Posterior cingulate gyrus (tissue), 11 donors: ENCODE results near the gene OGDHL.
"Not testable (repeated sequence)": the region's sequence is repeated elsewhere in the genome, so short reads cannot be mapped to it uniquely, and the experiment has no call there.

Source experiments
- DNase-seq, 10 donors: peaks; one replicate each; pipeline versions ENCODE4 v3.0.0 to v3.0.0-alpha.2; 2020 to 2021; ENCODE audit warnings: mixed read lengths in 3 of 10
- intact Hi-C: fragments of 100-400 bp; cut with DNase I; formaldehyde crosslinking; loops from one replicate; pipeline ENCODE4 v1.15.1; 2023

Gene OGDHL

DNA sequence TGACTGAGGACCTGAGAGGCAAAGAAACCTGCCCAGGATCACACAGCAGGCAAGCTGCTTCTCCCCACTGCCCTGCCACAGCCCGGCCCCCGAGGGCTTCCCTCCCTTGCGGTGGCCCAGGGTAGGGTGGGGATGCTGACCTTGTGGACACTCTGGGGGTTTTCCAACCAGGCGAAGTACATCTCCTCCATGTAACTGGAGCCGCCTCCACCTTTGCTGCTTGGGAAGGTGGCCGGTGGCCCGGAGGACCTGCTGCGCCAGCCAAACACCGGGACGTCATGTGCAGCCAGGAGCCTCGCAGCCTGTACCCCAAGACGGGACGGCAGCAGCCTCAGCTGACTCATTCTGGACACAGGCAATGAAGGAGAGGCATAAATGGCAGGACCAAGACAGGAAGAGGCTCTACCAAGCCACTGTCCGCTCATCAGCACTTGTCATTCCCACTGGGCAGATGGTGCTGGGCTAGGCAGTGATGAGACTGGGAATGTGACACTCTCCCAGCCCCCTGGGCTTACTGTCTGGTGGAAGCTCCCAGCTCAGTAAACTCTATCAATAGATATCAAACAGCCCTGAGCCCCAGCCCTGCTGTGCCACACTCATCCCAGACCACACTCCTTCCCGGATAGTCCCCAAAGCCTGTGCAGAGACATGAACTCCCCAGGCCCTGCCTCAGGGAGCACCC is 3.7 kb downstream of the OGDHL start:
- intact Hi-C loops, result no loop called here
- peak in 3 of 10 donors; percentile 5 to 74 (median 68) for DNase-seq

DNA sequence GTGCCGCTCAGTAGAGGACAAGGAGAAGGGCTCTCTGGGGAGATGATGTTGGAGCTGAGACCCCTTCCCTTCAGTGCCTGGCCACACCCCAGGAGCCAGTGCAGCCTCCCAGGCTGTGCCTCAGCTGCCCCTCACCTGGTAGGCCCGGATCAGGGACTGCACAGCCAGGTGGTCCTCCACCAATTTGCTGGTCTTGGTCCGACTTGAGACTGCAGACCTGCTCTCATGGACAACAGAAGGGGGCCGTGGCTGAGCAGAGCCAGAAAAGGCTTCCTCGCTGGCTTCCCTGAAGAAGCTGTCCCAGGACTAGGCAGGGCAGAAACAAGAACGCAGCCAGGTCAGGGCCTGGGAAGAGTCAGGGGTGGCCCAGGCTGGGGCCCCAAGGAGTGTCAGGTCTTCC is 5.5 kb downstream of the OGDHL start:
- DNase-seq, result peak in 1 of 10 donors; percentile 37

DNA sequence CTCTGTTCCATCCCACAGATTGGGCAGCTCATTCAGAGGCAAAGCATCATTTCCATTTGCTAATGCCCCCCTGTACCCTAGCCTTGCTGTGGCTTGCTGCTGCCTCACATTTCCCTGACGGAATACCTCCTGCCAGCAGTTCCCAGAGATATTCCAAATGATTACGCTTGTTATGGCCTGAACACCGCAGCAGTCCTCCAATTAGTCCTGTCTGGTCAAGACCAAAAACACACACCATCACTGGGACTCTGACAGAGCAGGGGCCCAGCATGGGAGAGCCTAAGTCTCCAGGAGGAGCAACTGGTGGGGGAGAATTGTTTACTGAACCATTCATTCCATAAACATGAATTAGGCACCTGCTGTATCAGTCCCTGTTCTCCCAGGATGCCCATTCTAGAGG is 6.1 kb downstream of the OGDHL start:
- intact Hi-C loops, result no loop called here
- peak in 1 of 10 donors; percentile 0 for DNase-seq

More for the DNA sequence above, 5.5 kb downstream of the OGDHL start:
- intact Hi-C loops, result no loop called here

DNA sequence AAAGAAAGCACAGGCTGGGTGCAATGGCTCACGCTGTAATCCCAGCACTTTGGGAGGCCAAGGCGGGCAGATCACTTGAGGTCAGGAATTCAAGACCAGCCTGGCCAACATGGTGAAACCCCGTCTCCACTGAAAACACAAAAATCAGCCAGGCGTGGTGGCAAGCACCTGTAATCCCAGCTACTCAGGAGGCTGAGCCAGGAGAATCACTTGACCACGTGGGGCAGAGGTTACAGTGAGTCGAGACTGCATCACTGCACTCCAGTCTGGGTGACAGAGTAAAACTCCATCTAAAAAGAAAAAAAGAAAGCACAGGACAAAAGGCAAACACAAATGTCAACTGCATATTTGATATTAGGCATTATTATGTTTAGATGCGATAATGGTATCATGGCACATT is 7.2 kb downstream of the OGDHL start:
- intact Hi-C loops, result not testable (repeated sequence)
- DNase-seq, result peak in 1 of 10 donors; percentile 31

DNA sequence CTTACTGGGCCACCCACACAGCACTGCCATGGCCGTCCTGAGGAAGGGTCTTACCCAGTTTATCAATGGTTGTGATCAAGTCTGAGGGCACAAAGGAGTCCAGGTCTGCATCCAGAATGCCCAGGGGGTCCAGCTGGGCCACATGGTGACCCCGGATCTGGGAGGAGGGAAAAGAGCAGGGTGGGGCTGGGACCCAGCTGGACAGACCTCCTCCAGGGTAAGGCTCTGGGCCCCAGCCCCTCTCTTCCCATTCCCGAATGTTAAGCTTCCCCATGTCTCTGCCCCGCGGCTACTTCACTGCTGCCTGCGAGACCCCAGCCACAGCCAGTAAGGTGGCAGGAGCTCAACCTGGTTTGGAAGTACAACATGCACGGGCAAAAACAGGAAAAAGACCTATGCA is 9.5 kb downstream of the OGDHL start:
- DNase-seq, result peak in 1 of 10 donors; percentile 62
- intact Hi-C loops, result no loop called here

DNA sequence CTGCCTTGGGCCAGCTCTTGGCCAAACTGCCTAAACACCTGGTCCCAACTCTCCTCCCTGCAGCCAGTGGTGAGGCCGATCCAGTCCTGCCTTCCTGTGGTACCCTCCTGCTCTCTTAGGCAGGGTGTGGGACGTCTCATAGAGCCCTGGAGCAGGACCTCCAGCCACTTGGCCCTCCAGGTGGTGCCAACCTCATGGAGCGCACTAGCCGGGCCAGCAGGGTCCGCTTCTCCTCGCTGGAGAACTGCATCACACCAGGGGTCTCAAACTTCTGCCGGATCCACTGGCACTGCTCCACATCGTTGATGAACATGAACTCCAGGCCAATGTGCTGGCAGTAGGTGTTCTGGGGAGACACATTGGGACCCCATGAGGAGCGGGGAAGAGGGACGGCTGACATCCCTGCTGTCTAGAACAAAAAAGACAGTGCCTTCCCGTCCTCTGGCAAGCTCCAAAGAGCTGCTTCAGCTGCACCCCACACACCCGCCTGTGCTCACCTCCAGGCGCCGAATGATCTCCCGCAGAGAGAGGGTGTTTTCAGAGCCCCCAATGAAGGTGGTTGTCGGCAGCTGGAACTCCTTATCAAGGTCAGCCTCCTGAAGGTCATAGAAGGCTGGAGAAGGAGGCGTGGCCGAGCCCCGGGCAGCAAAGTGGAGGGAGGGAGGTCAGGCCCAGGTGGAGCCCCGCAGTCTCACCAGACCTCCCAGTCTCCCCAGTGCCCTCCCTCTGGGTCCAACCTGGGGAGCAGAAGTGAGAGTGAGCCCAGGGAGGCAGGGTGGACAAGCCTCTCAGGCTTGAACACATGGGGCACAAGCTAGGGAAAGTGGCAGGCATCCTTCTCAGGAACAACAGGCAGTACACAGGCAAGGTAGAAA is 10.2 kb downstream of the OGDHL start:
- peak in 1 of 10 donors; percentile 72 for DNase-seq
- intact Hi-C loops, result no loop called here

DNA sequence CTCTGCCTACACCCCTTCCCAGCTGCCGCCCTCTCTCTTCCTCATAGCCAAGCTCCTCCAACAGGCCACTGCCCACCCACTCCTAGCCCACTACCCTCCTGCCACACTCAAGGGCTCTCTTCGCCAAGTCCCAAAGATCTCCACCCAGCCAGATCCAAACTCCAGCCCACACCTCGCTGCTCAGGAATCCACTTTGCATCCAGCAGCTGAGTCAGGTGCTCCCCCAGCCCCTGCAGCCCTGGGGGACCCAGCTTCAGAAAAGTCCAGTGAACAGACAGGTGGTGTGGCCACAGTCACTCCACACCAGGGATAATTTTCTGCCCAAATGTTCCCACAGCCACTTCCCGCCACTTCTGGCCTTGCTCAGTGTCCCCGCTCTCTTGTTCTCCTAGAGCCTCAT is 10.9 kb downstream of the OGDHL start:
- intact Hi-C loops, result no loop called here
- DNase-seq, result peak in 1 of 10 donors; percentile 48

DNA sequence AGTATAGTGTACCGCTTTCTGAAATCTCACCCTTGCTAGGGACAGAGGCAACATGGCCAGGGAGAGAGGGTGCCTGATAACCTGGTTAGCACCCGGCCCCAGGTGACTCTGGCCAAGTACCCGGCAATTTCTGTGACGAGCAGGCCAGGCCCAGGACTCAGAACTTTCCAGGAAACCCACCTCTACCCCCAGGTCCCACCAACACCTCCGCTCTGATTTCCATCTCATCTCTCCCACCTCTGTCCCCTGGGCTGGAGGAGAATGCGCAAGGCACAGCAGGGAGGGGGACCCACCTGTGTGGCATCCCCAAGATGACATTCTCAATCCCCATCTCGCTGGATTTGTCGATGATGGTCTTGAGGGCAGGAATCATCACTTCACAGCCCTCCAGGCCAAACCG is 11.6 kb downstream of the OGDHL start:
- DNase-seq, result peak in 1 of 10 donors; percentile 55
- intact Hi-C loops, result no loop called here

DNA sequence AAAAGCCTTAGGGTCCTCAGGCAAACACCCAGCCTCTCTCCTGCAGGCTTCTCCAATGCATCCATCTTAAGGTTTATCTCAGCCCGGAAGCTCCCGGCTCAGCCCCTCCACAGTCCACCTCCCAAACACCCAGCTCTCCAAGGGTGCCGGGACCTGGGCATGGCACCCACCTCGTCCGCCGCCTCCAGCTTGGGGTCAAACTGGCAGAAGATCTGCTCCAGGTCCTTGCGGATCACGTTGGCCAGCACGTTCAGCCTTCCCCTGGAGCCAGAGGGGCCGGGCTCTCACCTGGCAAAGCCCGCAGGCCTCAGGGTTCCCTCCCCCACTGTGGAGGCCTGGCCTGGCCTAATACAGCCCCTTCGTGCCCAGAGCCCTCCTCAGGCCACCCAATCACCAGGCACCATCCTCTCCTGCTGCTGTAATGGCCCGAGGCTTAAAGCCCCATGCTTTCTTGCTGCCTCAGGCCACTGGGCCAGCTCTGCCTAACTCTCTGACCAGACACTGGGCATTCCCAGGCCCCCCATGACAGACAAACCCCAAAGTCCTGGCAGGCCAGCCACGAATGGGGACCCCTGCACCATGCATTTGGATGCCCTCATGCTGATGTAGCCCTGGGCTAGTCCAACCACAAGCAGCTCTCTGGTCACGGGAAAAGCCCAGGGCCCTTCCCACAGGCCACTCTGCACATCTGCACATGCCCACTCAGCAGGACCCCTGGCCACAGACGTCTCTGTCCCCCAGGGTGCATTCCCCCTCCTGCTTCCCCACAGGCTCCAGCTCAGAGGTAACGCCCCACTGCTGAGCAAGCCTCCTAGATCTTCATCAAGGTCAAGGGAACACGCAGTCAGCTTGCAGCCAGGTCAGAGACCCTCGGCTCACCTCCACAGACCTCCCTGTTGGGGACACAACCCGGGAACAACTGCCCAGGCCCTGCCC is 12.3 kb downstream of the OGDHL start:
- intact Hi-C loops, result no loop called here
- DNase-seq, result peak in 1 of 10 donors; percentile 86

DNA sequence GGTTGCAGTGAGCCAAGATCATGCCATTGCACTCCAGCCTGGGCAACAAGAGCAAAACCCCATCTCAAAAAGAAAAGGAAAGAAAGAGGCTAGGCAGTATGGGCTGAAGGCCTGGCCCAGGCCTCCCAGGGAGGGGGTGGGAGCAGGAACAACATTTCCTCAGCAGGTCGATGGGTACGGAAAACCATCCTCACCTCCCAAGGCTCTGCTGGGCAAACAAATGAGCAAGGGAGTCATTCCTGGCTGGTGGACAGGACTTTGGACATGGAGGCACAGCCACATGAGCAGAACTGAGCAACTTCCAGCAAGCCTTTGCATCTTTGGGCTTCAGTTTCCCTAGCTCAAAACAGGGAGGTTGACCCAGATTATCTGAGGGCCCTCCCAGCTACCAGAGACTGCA is 13.0 kb downstream of the OGDHL start:
- peak in 1 of 10 donors; percentile 29 for DNase-seq
- intact Hi-C loops, result no loop called here

DNA sequence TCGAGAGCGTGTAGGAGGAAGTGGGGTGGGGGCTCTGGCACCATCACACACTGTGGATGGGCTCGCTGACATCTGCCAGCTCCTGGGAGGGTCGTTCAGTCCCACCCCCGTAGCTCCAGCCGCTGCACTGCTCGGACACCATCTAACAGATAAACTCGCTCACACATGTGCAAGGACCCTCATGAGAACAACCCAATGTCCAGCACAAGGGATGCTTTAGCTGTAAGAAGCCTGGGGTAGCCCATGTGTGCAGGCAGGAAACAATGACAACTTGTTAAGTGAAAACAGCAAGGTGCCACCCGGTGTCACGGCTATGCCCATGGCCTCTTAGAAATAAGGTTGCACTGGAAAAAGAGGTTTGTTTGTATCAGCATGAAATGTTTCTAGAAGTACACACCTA is 14.1 kb downstream of the OGDHL start:
- intact Hi-C loops, result no loop called here
- peak in 1 of 10 donors; percentile 51 for DNase-seq

DNA sequence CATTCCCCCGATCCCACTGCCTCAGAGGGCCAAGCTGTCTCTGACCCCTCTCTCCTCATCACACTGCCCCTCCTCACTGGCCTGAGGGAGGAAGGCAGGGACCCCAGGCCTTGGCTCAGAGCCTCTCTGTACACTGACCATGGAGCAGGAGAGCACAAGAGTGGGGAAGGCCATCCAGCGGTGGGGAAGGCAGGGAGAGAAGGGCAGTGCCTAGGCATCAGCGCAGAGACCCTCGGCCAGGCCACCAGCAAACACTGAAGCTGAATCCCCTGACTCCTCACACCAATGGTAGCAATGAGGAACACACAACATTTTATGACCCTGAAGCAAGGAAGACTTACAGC is 14.8 kb downstream of the OGDHL start:
- peak in 1 of 10 donors; percentile 48 for DNase-seq
- intact Hi-C loops, result no loop called here

DNA sequence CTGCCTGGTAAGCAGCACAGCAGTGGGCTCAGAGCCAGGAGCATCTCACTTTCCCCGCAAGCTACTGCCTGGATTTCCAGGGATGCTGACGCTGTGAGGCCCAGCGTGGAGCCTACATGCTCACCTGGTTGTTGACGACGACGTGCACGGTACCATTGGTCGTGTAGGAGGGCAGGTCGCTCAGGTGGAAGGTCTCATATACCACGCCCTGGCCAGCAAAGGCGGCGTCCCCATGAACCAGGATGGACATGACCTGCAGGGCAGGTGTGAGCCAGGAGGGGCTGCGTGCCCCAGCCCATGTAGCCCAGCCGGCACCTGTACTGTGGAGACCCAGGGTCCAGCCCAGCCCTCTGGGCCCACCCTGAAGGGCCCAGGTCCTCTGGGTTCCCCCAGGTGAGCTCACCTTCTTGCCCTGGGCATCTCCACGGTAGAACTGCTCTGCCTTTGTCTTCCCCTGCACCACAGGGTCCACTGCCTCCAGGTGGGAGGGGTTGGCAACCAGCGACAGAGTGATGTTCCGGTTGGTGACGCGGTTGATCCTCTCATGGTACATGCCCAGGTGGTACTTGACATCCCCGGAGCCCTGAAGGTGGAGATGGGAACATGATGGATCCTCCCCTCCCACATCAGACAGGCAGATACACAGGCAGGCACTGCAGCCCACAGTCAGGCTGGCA is 15.4 kb downstream of the OGDHL start:
- intact Hi-C loops, result no loop called here
- DNase-seq, result peak in 1 of 10 donors; percentile 75

DNA sequence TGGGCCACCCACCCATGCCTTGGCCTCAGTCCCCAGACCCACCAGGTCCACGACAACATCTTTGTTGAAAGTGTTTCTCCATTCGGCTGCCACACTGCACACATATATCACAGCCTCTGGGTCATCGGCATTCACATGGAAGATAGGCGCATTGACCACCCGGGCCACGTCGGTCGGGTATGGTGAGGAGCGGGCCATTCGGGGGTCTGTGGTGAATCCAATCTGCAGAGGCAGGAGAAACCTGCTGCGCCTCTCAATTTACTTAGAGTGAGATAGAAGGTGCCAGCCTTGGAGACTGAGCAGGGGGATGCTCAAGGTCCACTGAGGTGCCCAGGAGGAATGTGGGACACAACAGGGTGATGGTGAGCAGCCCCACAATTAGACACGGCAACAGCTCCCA is 16.4 kb downstream of the OGDHL start:
- intact Hi-C loops, result no loop called here
- peak in 1 of 10 donors; percentile 76 for DNase-seq

DNA sequence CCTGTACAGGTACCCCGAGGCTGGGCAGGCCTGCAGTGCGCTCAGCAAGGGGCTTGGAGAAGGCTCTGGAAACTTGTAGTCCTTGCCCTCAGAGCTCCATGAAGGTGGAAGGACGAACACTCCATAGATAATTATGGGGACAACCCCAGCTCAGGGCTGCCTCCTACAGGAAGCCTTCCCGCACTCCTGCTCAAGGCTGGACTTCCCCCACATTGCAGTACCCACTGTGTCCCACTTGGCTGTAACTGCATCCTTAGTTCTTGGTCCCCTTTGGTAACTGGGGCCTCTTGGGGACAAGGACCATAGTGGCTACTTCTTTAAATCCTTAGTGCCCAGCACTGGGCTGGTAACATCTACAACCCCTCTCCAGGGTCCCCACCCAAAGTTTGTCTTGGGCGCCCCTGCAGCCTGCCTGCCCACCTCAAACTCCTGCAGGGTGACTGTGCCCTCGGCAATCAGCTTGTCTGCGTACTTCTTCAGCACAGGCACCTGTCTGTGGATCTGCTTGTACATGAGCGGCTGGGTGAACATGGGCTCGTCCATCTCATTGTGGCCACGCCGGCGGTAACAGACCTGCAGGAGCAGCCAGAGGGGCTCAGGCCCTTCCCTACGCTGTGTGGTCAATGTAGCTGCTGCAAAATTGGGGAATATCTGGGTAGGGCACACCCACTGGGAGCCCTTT is 17.1 kb downstream of the OGDHL start:
- intact Hi-C loops, result no loop called here
- no peak for DNase-seq

DNA sequence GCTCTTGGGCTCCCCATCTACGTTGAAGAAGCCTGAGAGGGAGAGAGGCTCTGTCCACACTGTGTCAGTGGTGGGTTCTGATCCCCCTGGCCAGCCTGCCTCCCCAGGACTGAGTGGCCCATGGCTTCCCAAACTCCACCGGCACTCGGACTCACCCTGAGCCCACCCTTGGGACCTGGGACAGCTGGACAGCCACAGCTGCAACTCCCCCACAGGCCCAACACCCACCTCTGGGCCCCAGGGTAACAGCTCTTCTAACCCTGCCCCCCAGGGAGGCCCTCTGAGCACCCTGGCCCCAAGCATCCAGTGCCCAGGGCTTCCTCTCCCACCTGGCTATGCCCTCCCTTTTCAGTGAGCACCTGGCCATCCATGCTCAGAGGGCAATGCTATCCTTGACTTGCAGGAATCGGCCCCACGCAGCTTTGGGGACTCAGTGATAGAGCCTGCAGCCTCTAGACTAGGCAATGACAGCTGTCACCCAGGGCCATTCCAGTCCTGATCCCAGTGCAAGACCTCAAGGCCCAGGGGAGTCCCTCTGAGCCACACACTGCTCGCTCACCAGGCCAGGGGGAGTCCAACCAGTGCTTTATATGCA is 17.9 kb downstream of the OGDHL start:
- intact Hi-C loops, result no loop called here
- peak in 1 of 10 donors; percentile 54 for DNase-seq

DNA sequence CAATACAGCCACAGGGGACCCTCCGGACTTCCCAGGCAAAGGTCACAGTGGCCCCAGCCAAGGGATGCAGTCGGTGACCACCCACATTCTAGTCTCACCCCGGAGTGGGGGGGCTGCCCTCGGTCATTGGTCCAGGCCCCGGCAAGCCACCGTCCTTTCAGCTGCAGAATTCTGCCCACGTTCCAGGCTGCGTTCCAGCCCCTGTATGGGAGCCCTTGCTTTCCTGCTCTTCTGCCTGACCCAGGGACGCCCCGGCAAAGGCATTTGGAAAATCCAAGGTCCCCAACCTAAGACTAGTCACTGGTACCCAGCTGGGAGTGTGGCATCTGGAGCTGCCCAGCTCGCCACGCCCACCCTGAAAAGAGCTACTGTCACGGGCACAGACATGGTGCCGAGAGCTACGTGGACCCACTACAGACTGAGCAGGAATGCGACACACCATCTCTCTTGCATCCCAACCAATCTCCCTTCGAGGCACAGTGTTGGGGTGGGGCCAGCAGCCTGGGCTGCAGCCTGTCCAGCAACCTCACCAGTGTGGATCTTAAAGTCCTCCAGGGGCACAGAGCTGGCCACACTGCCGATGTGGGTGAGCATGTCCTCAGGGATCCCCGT is 18.6 kb downstream of the OGDHL start:
- intact Hi-C loops, result no loop called here
- peak in 1 of 10 donors; percentile 77 for DNase-seq

DNA sequence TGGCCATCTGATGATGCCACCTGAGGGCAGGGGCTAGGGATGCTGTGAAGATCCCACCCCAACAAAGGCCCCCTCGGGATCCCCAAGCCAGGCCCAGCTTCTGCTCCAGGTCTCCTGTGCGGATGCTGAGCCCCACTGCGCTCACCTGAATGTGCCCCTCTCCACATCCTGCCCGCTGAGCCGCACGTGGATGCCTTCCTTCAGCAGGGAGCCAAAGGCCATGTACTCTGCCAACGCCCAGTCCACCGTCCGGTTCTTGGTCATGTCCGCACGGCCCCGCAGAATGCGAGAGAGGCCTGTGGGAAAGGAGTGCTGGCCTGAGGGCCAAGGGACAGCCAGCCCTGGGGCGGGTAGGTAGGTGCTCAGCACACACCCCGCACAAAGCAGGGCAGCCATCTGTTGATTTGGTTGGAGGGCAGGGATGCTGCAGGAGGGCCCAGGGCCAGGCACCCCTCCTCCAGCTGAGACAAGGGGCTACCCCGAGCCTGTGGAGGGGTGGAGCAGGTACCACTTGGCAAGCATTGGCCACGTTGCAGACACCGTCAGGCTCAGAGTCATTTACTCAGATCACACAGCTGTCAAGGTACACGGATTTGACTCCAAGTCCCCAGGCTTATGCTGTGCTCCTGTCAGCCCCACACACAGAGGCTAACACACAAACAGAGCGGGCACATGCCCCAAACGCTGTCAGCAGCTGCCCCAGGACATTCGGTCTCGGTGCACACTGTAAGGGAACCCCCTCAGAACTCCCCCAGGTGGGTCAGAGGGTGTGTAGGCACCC is 19.2 kb downstream of the OGDHL start:
- intact Hi-C loops, result no loop called here
- peak in 1 of 10 donors; percentile 84 for DNase-seq
